Neural cell (in vitro differentiated cells): ENCODE measurements around the gene TYW1. TPM values are rescaled to one million over a fixed set of nuclear protein-coding genes. Genes with fewer than 3 reads are reported as not detected.
"Not testable (repeated sequence)": the region's sequence is repeated elsewhere in the genome, so short reads cannot be mapped to it uniquely, and the experiment has no call there.

Experiments
- H2AFZ ChIP-seq: fragments of 200-600, 300-800 bp; sonication (generic), shearing (Covaris generic); 2 replicates; pipeline ENCODE4 v1.6.0; 2014; ENCODE audit warnings: low read depth, mild to moderate bottlenecking, antibody characterized with exemption, low read length, moderate library complexity
- H3F3A ChIP-seq: fragments of 200-600 bp; shearing (Covaris generic); 2 replicates; pipeline ENCODE4 v1.6.1; 2016; ENCODE audit warnings: mild to moderate bottlenecking, moderate library complexity, mixed read lengths, antibody characterized with exemption, low read length; ENCODE audit not compliant: insufficient read depth, poor library complexity, severe bottlenecking
- H3K27ac ChIP-seq: fragments of 200-600, 300-800 bp; sonication (generic), shearing (Covaris generic); 2 replicates; pipeline ENCODE4 v1.5.1; 2014; ENCODE audit warnings: mild to moderate bottlenecking, low read length, moderate library complexity
- H3K27me3 ChIP-seq: fragments of 300-800, 200-600 bp; sonication (generic), shearing (Covaris generic); 2 replicates; pipeline ENCODE4 v1.6.0; 2014; ENCODE audit warnings: mild to moderate bottlenecking, low read depth, low read length, moderate library complexity; ENCODE audit not compliant: insufficient read depth
- H3K36me3 ChIP-seq: fragments of 300-800, 200-600 bp; sonication (generic), shearing (Covaris generic); 2 replicates; pipeline ENCODE4 v1.5.1; 2014; ENCODE audit warnings: mild to moderate bottlenecking, antibody characterized with exemption, low read length, moderate library complexity; ENCODE audit not compliant: insufficient read depth
- H3K4me2 ChIP-seq: fragments of 300-800, 200-600 bp; sonication (generic), shearing (Covaris generic); 2 replicates; pipeline ENCODE4 v1.6.0; 2014; ENCODE audit warnings: mild to moderate bottlenecking, low read length
- H3K4me3 ChIP-seq: fragments of 300-800, 200-600 bp; sonication (generic), shearing (Covaris generic); 2 replicates; pipeline ENCODE4 v1.5.1; 2014; ENCODE audit warnings: mild to moderate bottlenecking, low read length, moderate library complexity
- H3K79me2 ChIP-seq: fragments of 200-600 bp; shearing (Covaris generic); replicated peaks from 2 replicates; pipeline ENCODE4 v1.6.0; 2014; ENCODE audit warnings: mild to moderate bottlenecking, low read length, moderate library complexity; ENCODE audit not compliant: insufficient read depth
- H3K9ac ChIP-seq: fragments of 300-800, 200-600 bp; sonication (generic), shearing (Covaris generic); 2 replicates; pipeline ENCODE4 v1.6.1; 2016; ENCODE audit warnings: mild to moderate bottlenecking, low read length, mixed read lengths
- H3K9me2 ChIP-seq: fragments of 200-600 bp; shearing (Covaris generic); 2 replicates; pipeline ENCODE4 v1.6.1; 2016; ENCODE audit warnings: mild to moderate bottlenecking, low read length, mixed read lengths; ENCODE audit not compliant: insufficient read depth
- H3K9me3 ChIP-seq: fragments of 200-600, 300-800 bp; sonication (generic), shearing (Covaris generic); 2 replicates; pipeline ENCODE4 v1.6.1; 2016; ENCODE audit warnings: mild to moderate bottlenecking, mixed run types, low read length, moderate library complexity, mixed read lengths
- H4K20me1 ChIP-seq: fragments of 200-600 bp; shearing (Covaris generic); 2 replicates; pipeline ENCODE4 v1.6.1; 2016; ENCODE audit warnings: mild to moderate bottlenecking, mixed run types; ENCODE audit not compliant: insufficient read depth
- REST ChIP-seq: IDR thresholded peaks from 2 replicates; pipeline ENCODE4 v1.6.1; 2012; ENCODE audit warnings: borderline replicate concordance
- SMC3 ChIP-seq: fragments of 450-650 bp; conservative IDR thresholded peaks from 2 replicates; pipeline ENCODE4 v1.6.1; 2014; ENCODE audit warnings: antibody characterized with exemption, mild to moderate bottlenecking, moderate library complexity; ENCODE audit not compliant: poor library complexity
- polyA plus RNA-seq: library from polyadenylated mRNA; depleted of rRNA; stranded (reverse); fragments of >200 nt; gene quantifications from 2 replicates; pipeline ENCODE4 v1.2.3, GENCODE V29; 2014

Gene TYW1
- polyA plus RNA-seq, 1 donor from 2014 or later: 14.9 TPM

- H3F3A ChIP-seq, H3K4me3 ChIP-seq, H3K9me3 ChIP-seq, H4K20me1 ChIP-seq, H3K36me3 ChIP-seq, H3K9ac ChIP-seq, H3K27ac ChIP-seq, H2AFZ ChIP-seq, H3K4me2 ChIP-seq, H3K79me2 ChIP-seq, H3K27me3 ChIP-seq, H3K9me2 ChIP-seq: not testable (repeated sequence)
Measured at GRCh38 chr7:67042781-67043558, 46.3 kb downstream of the TYW1 start.

DNA sequence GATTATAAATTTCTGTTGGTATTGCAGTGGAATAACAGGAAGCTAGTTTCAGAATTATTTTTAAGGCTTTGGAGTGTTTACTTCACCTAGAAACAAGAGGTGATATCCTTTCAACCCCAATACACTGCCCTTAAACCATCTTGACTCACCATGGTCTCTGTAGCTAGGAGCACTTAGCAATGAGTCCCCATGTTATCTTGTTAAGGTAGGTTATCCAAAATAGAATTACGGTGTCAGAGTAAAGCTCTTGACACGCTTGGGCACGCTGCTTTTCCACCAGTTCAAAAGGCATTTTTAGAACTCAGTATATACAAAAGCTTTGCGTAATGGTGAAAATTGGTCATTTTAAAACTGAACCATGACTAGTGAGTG is 46.9 kb downstream of the TYW1 start:
- not testable (repeated sequence) for H3K9me2 ChIP-seq, H3K4me2 ChIP-seq, H4K20me1 ChIP-seq, H3K4me3 ChIP-seq, H3K36me3 ChIP-seq, H3K27ac ChIP-seq, H3K9me3 ChIP-seq, H3K79me2 ChIP-seq, H3K27me3 ChIP-seq, H2AFZ ChIP-seq, H3K9ac ChIP-seq, H3F3A ChIP-seq

- Histone ChIP-seq H3K27ac (no peak overlapping the region), H3K9me3 (no peaks in the 10 kb centered on the region), H3K9ac (no peak overlapping the region), H2AFZ (no peak overlapping the region), H3F3A (no peaks in the 10 kb centered on the region), H3K4me2 (no peak overlapping the region), H3K4me3 (no peak overlapping the region), H3K36me3 (no peaks in the 10 kb centered on the region), H3K79me2 (no peaks in the 10 kb centered on the region), H4K20me1 (no peaks in the 10 kb centered on the region), H3K27me3 (no peaks in the 10 kb centered on the region), H3K9me2 (no peaks in the 10 kb centered on the region)
- TF ChIP-seq REST (no peak), SMC3 (no peak)
Measured at GRCh38 chr7:67045496-67045995, 48.9 kb downstream of the TYW1 start.

DNA sequence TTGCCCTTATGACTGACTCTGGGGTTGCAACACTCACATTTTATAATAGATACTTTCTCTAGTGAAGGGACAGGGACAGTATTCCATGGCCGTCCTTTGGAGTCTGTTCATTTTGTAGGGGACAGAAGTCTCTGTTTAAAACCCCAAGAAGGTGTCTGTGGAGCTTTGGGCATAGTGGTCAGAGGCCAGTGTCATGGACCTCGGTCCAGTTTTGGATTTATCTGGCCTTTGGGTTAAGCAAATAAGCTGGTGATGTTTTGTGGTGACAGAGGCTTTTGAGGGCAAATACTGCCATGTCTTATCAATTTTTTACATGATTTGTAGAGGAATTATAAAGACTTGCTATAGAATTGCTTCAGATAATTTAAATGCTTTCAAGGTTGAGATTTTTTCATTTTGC is 50.2 kb downstream of the TYW1 start:
- H3K4me2 ChIP-seq, H3K79me2 ChIP-seq, H3F3A ChIP-seq, H3K4me3 ChIP-seq, H3K36me3 ChIP-seq, H3K27me3 ChIP-seq, H3K27ac ChIP-seq, H3K9me3 ChIP-seq, H3K9ac ChIP-seq, H3K9me2 ChIP-seq, H4K20me1 ChIP-seq, H2AFZ ChIP-seq: not testable (repeated sequence)

DNA sequence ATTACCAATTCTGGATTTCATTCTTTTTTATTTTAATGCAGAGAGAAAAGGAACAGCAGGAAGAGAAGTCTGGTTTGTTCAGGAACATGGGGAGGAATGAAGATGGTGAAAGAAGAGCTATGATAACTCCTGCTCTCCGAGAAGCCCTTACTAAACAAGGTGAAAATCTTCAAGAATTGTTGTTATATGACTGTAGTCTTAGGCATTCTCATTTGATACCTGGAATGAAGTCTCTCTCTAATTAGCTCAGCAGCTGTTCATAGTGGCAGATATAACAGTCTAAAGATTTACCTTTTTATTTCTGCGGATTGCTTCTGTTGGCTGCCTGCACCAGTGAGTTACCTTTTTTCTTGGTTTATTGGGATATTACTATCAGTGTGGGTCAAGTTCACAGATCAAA is 53.3 kb downstream of the TYW1 start:
- H3F3A ChIP-seq, H4K20me1 ChIP-seq, H3K4me3 ChIP-seq, H3K9me3 ChIP-seq, H3K9ac ChIP-seq, H3K9me2 ChIP-seq, H3K27ac ChIP-seq, H2AFZ ChIP-seq, H3K36me3 ChIP-seq, H3K27me3 ChIP-seq, H3K4me2 ChIP-seq, H3K79me2 ChIP-seq: not testable (repeated sequence)

DNA sequence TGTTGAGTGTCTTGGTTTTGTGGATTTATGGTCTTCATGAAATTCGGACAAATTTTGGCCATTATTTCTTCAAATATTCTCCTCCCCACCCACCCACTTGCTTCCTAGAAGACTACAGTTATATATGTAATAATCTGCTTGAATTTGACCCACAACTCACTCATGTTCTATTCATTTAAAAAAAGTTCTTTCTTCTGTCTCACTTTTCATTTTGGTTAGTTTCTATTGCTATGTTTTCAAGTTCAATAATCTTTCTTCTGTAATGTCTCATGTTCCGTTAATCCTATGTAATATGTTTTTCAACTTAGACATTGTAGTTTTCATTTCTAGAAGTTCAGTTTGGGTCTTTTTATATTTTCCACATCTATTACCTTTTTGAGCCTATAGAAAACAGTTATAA is 55.5 kb downstream of the TYW1 start:
- H3K9me2 ChIP-seq, H2AFZ ChIP-seq, H3K27me3 ChIP-seq, H3K9ac ChIP-seq, H3K9me3 ChIP-seq, H3K36me3 ChIP-seq, H3K4me2 ChIP-seq, H3K79me2 ChIP-seq, H3K27ac ChIP-seq, H3F3A ChIP-seq, H4K20me1 ChIP-seq, H3K4me3 ChIP-seq: not testable (repeated sequence)
